HG03565 (cell line): Measurements from ENCODE around the gene RUNDC3A.
"Not testable (repeated sequence)": the region's sequence is repeated elsewhere in the genome, so short reads cannot be mapped to it uniquely, and the experiment has no call there.

Source experiments
- ATAC-seq: cut with Tn5 transposase; IDR thresholded peaks from one replicate; pipeline ENCODE4 v1.9.1; 2021; ENCODE audit warnings: mild to moderate bottlenecking, moderate library complexity; ENCODE audit not compliant: unreplicated experiment

RUNDC3A gene

GRCh38 chr17:44358066-44358465 is 49.7 kb downstream of the RUNDC3A start:
- no peak for ATAC-seq

- no peak for ATAC-seq
These were observed 50.6 kb downstream of the RUNDC3A start for GRCh38 chr17:44359006-44359405.

GRCh38 chr17:44359458-44360143 is 51.2 kb downstream of the RUNDC3A start:
- ATAC-seq, result no peak

GRCh38 chr17:44360144-44360533 is 51.7 kb downstream of the RUNDC3A start:
- ATAC-seq, result no peak

- no peak for ATAC-seq
These were observed 52.4 kb downstream of the RUNDC3A start for GRCh38 chr17:44360826-44361225.

GRCh38 chr17:44361292-44362260 is 53.2 kb downstream of the RUNDC3A start:
- no peak for ATAC-seq

GRCh38 chr17:44362459-44362948 is 54.1 kb downstream of the RUNDC3A start:
- no peak for ATAC-seq

GRCh38 chr17:44362949-44363612 is 54.7 kb downstream of the RUNDC3A start:
- no peak for ATAC-seq

- ATAC-seq, result no peak
These were observed 55.3 kb downstream of the RUNDC3A start, which contains the start of gene FAM171A2 for GRCh38 chr17:44363613-44364159. TSS of gene FAM171A2 (minus strand) at chr17:44363853. CDS start at chr17:44363714, 139 bp downstream.

GRCh38 chr17:44365051-44365450 is 56.6 kb downstream of the RUNDC3A start:
- not testable (repeated sequence) for ATAC-seq

GRCh38 chr17:44367231-44367979 is 59.0 kb downstream of the RUNDC3A start:
- no peak for ATAC-seq
